GM19240 (cell line): ENCODE data around the gene MAN1C1.
"Not testable (repeated sequence)": the region's sequence is repeated elsewhere in the genome, so short reads cannot be mapped to it uniquely, and the experiment has no call there.

Experiments used
- DNase-seq: peaks from one replicate; pipeline ENCODE4 v3.0.0; 2011; ENCODE audit warnings: low spot score; ENCODE audit not compliant: insufficient read length

Gene MAN1C1

GRCh38 chr1:25696643-25697042 is 80.1 kb downstream of the MAN1C1 start:
- DNase-seq: not testable (repeated sequence)

GRCh38 chr1:25697435-25698217 is 81.0 kb downstream of the MAN1C1 start:
- no peak for DNase-seq

GRCh38 chr1:25698252-25698651 is 81.7 kb downstream of the MAN1C1 start:
- no peak for DNase-seq

GRCh38 chr1:25699059-25699458 is 82.5 kb downstream of the MAN1C1 start:
- DNase-seq: not testable (repeated sequence)

- no peak for DNase-seq
These were observed 83.0 kb downstream of the MAN1C1 start for GRCh38 chr1:25699500-25700143.

GRCh38 chr1:25700144-25700523 is 83.5 kb downstream of the MAN1C1 start:
- no peak for DNase-seq

- no peak for DNase-seq
These were observed 84.0 kb downstream of the MAN1C1 start for GRCh38 chr1:25700626-25701025.

GRCh38 chr1:25701030-25701785 is 84.6 kb downstream of the MAN1C1 start:
- DNase-seq: no peak

GRCh38 chr1:25702101-25702775 is 85.6 kb downstream of the MAN1C1 start:
- no peak for DNase-seq

- DNase-seq: no peak
These were observed 86.5 kb downstream of the MAN1C1 start for GRCh38 chr1:25703041-25703440.

GRCh38 chr1:25703671-25704266 is 87.2 kb downstream of the MAN1C1 start:
- DNase-seq: no peak

GRCh38 chr1:25704267-25704691 is 87.7 kb downstream of the MAN1C1 start:
- DNase-seq: no peak

GRCh38 chr1:25705699-25706098 is 89.1 kb downstream of the MAN1C1 start:
- no peak for DNase-seq

GRCh38 chr1:25706146-25707089 is 89.8 kb downstream of the MAN1C1 start:
- DNase-seq: no peak

- DNase-seq: no peak
These were observed 90.9 kb downstream of the MAN1C1 start for GRCh38 chr1:25707280-25708016.

- no peak for DNase-seq
These were observed 94.2 kb downstream of the MAN1C1 start for GRCh38 chr1:25710583-25711347.

- DNase-seq: no peak
These were observed 95.1 kb downstream of the MAN1C1 start for GRCh38 chr1:25711555-25712298.
